ENCODE data around the gene GLMN. TPM values are rescaled to one million over a fixed set of nuclear protein-coding genes. Genes with fewer than 3 reads are reported as not detected.
A peak's percentile ranks its signal among the peaks of the same experiment; 100 is the strongest.

The GLMN gene
- total RNA-seq, 2 donors from 2014 or later = 22.7 to 29.6 TPM

DNA sequence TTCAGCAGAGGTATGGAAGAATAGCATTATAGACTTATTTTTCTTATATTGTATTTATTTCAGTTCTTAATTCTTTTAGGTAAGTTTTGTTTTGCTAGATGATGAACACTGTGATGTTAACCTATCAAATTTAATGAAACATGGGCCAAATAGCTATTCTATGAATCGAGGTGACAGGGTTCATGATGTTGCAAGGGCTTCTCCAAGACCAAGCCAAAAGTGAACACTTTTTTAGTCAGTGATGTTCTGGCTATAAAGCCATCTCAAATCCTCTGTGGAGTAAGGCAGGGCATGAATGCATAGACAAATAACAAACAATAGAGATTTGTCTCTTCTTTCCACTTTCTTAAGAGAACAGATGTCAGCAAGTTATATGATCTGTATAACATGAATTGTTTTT lies 54.4 kb downstream of the GLMN start:
- no peak for DNase-seq (ENCODE audit: low spot score in 2 of 2)
- no peak overlapping the region for H3K27ac Mint-ChIP-seq

DNA sequence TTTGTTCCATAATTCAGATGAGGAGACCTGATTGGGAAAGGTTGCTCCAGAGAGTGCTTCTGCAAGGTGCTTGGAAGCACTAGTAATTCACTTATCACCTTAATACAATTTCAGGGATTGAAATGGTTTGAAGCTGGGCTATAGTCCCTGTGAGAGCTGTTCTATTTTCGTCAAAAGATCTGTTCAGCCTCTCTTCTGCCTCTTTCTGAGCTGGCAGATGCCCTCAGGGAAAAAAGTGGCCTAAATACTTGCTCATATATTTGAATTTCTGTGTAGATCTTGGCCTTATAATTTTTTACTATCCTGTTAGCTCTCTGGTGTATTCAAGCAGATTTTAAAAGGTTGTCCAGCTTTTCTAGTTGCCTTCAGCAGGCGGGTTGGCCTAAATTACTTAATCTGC lies 58.8 kb downstream of the GLMN start:
- Mint-ChIP-seq H3K36me3 (peaks cover 0 to 6% of the 10 kb centered on the region in 2 donors), H3K27ac (no peak overlapping the region), H3K9me3 (no peaks in the 10 kb centered on the region)
- no peak for ATAC-seq
- DNase-seq (ENCODE audit: low spot score in 2 of 2) = no peak

More for the DNA sequence above, 54.4 kb downstream of the GLMN start:
- no peak for ATAC-seq
- H3K36me3 Mint-ChIP-seq = no peaks in the 10 kb centered on the region
- H3K9me3 Mint-ChIP-seq = no peaks in the 10 kb centered on the region

DNA sequence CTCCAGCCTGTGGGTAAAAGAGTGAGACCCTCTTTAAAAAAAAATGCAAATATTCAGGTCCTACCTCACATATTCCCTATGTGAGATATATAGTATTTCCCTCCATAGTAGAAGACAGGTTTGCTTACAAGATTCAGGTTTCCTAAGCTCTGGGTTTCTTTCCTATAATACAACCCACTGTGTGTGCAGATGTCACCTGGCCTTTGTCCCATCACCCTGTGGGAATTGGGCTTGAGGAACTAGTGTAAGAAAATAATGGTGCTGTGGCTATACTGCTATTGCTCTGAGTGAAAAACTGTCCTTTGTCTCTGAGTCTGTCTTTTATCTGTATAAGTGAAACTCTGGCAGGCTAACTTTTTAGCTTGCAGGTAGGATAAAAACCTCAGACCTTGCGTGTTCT lies 68.1 kb downstream of the GLMN start:
- no peak for DNase-seq (ENCODE audit: low spot score in 2 of 2)
- Mint-ChIP-seq H3K9me3 (no peaks in the 10 kb centered on the region), H3K27ac (no peak overlapping the region), H3K36me3 (no peaks in the 10 kb centered on the region)
- ATAC-seq = no peak

GRCh38 chr1:92228401-92228800 lies 70.4 kb downstream of the GLMN start:
- ATAC-seq = no peak
- H3K9me3 Mint-ChIP-seq = no peaks in the 10 kb centered on the region
- no peaks in the 10 kb centered on the region for H3K36me3 Mint-ChIP-seq
- no peak overlapping the region for H3K27ac Mint-ChIP-seq
- no peak for DNase-seq (ENCODE audit: low spot score in 2 of 2)

GRCh38 chr1:92219028-92219427 lies 79.8 kb downstream of the GLMN start:
- peaks cover 0 to 4% of the 10 kb centered on the region in 2 donors for H3K9me3 Mint-ChIP-seq
- H3K36me3 Mint-ChIP-seq = no peaks in the 10 kb centered on the region
- no peak overlapping the region for H3K27ac Mint-ChIP-seq
- DNase-seq (ENCODE audit: low spot score in 2 of 2) = no peak
- ATAC-seq = no peak

DNA sequence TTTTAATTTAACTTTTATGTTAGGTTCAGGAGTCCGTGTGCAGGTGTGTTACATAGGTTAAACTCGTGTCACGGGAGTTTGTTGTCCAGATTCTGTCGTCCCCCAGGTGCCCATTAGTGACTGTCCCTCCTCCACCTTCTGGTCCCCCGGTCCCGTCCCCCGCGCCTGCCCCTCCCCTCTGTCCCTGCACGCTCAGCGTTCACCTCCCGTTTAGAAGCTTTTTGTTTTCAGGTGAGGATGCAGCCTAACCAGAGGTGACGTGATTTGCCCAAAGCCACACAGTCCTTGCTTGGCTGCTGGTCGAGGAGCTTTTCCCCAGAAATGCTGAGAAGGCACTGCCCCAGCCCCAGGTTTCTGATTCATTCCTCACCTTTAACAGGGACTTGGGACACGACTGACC lies 80.2 kb downstream of the GLMN start:
- H3K36me3 Mint-ChIP-seq = no peaks in the 10 kb centered on the region
- DNase-seq (ENCODE audit: low spot score in 2 of 2) (no peak), ATAC-seq (no peak)
- peaks cover 0 to 4% of the 10 kb centered on the region in 2 donors for H3K9me3 Mint-ChIP-seq
- no peak overlapping the region for H3K27ac Mint-ChIP-seq

DNA sequence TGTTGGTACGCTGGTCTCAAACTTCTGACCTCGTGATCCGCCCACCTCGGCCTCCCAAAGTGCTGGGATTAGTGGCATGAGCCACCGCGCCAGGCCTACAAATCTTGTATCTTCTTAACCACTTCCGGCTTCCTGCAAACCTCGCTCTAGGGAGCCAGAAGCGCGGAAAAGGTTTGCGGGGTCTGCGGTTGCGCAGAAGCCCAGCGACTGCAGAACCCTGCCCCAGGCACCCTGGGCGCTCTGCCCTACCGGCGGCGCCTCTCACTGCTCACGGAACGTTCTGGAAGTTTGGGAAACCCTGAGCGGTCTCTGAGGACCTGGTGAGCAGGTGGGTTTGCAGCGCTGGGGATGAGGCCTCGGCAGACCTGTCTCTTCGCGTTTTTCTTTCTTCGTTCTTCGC lies 81.1 kb downstream of the GLMN start, which contains the start of gene C1orf146:
Gene C1orf146 (plus strand): TSS at position 195 of the 400 bp plus-strand sequence. CDS start 13,506 bp downstream, outside the sequence.
- no peak for DNase-seq (ENCODE audit: low spot score in 2 of 2)
- Mint-ChIP-seq H3K36me3 (no peaks in the 10 kb centered on the region), H3K27ac (no peak within 1 kb of the TSS), H3K9me3 (peaks cover 0 to 4% of the 10 kb centered on the region in 2 donors)
- no peak for ATAC-seq

DNA sequence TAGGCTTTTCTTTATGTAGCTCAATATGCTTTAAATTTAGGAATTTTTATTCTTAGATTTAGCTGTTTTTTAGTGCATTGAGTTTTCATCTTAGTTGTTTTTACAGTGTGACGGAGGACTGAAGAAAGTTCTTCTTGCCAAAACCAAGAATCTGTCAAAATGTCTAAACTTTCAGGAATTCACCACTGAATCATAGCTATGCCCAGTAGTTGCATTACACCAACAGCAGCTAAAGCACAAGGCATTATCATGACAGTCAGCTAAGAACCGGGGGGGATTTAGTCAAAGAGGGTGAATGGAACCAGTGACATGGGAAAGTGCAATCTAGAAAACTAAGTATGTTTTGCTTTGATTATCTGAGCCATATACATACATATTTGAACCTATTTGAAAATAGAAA lies 87.6 kb downstream of the GLMN start:
- H3K36me3 Mint-ChIP-seq = no peaks in the 10 kb centered on the region
- no peak for ATAC-seq
- no peak for DNase-seq (ENCODE audit: low spot score in 2 of 2)
- H3K9me3 Mint-ChIP-seq = peaks cover 0 to 18% of the 10 kb centered on the region in 2 donors
- H3K27ac Mint-ChIP-seq = no peak overlapping the region

- no peak for DNase-seq (ENCODE audit: low spot score in 2 of 2)
- Mint-ChIP-seq H3K27ac (no peak overlapping the region), H3K9me3 (peaks cover 0 to 15% of the 10 kb centered on the region in 2 donors), H3K36me3 (no peaks in the 10 kb centered on the region)
- ATAC-seq = peak in 1 of 2 donors; percentile 43
Measured at GRCh38 chr1:92210701-92211100, 88.1 kb downstream of the GLMN start.

DNA sequence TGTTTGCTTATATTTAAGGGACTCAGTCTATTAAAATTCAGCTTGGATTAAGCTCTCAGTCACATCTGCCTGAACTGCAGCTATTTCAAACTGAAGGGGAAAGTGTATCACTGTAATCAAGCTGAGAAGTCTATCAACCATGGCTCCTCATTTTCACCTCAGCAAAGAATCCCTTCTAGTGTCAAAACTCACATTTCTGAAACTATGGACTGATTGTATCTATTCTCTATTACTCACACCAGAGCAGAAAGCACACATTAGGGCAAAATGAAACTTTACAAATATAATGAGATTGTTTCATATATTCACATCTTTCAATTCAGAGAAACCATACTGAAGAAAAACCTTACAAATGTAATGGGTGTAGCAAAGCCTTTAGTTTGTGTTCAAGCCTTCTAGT lies 95.7 kb downstream of the GLMN start:
- Mint-ChIP-seq H3K36me3 (peaks cover 6 to 8% of the 10 kb centered on the region in 2 donors), H3K9me3 (peaks cover 11 to 22% of the 10 kb centered on the region in 2 donors), H3K27ac (peak overlapping the region in 1 of 2 donors; percentile 78)
- ATAC-seq (peak; percentile 24 to 44), DNase-seq (ENCODE audit: low spot score in 2 of 2) (no peak)

DNA sequence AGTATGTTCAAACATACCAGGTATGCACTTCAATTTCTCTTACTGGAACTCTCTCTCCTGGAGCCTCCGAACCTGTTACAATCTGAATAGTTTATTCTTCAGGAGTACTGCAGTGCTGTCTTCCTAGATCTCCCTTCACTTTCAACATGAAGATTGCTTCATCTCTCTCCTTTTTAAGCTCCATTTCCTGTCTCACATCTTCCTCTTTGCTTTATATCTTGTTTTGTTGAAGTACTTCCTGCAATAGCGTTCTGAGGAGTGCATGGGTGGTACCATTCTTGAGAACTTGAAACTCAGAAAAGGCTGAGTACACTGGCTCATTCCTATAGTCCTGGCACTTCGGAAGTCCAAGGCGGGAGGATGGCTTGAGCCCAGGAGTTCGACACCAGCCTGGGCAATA lies 96.8 kb downstream of the GLMN start:
- peak overlapping the region; percentile 6 to 16 for H3K27ac Mint-ChIP-seq
- peaks cover 11 to 22% of the 10 kb centered on the region in 2 donors for H3K9me3 Mint-ChIP-seq
- peaks cover 6 to 8% of the 10 kb centered on the region in 2 donors for H3K36me3 Mint-ChIP-seq
- ATAC-seq (peak in 1 of 2 donors; percentile 51), DNase-seq (ENCODE audit: low spot score in 2 of 2) (no peak)

Other genes starting within 250 kb of the GLMN start
- not detected for gene SETSIP, start 223.6 kb downstream of the GLMN start, total RNA-seq
- 1 to 10 TPM; 2.1 to 3.2 TPM for gene BTBD8, start 218.6 kb downstream of the GLMN start, total RNA-seq
- gene C1orf146, start 81.1 kb downstream of the GLMN start, total RNA-seq = not detected
- 10 to 100 TPM; 25.1 to 25.3 TPM for gene RPAP2, start 72 bp upstream of the GLMN start, total RNA-seq
- 100 to 1,000 TPM in 1 of 2 donors, 10 to 100 TPM in 1; 42.3 to 125 TPM for gene GFI1, start 187.9 kb upstream of the GLMN start, total RNA-seq